Suprapubic skin (tissue), 4 donors: ENCODE measurements around the gene NOC4L.

ENCODE experiments used
- EP300 ChIP-seq: sonication (generic); formaldehyde crosslinking; IDR thresholded peaks from one replicate; pipeline ENCODE4 v1.6.1; 2017; ENCODE audit warnings: antibody characterized with exemption
- POLR2A ChIP-seq, 2 donors: fragments of 450-650 bp; IDR thresholded peaks; one replicate each; pipeline ENCODE4 v1.6.1; 2017; ENCODE audit warnings: antibody characterized with exemption in 2 of 2, mild to moderate bottlenecking in 2 of 2, moderate library complexity in 2 of 2
- POLR2AphosphoS5 ChIP-seq, 3 donors: sonication (generic); formaldehyde crosslinking; IDR thresholded peaks; one replicate each; pipeline ENCODE4 v1.6.1; 2017; ENCODE audit warnings: antibody characterized with exemption in 3 of 3
- TF ChIP-seq, protein P1 (sequence below), 2 donors: fragments of 200-600 bp in 1 of 2; fragments of 450-650 bp in 1 of 2; sonication (generic) in 1 of 2; IDR thresholded peaks; one replicate each; pipeline ENCODE4 v1.5.1; 2016 to 2019; ENCODE audit warnings: antibody characterized with exemption in 2 of 2, mild to moderate bottlenecking in 1 of 2, moderate library complexity in 1 of 2

DNA sequence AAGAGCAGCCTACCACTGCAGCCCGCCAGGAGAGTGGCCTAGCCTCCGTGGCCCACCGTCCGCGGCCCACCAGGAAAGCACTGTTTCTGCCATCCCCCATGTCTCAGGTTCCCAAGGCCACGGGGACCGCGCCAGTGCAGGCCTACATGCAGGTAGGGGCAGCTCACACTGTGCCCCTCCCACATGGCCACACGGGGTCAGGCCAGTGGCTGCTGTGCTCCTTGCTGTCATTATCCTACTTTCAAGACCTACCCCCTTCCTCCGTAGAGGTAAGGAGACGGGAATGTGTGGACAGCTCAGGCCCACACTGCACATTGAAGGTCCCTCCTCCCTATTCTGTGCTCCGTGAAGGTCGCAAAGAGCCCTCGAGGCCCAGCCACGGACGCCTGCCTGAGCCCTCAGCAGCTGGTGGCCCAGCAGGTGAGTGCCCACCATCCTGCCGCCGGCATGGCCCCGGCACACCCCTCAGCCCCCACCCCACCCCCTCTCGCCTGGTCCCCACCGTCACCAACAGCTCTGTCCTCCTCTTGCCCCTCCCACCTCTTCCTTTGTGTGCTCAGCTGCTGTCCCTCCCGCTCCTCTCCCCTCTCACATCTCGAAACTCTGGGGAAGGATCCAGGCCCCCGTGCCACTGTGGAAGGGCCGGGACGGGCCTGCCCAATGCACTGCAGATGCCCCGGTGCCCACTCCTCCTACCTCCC, 10.2 kb upstream of the NOC4L start:
- TF ChIP-seq POLR2A (IDR thresholded peaks at IDR 0.05): no peak
- TF ChIP-seq EP300: no peak
- TF ChIP-seq, protein P1, sequence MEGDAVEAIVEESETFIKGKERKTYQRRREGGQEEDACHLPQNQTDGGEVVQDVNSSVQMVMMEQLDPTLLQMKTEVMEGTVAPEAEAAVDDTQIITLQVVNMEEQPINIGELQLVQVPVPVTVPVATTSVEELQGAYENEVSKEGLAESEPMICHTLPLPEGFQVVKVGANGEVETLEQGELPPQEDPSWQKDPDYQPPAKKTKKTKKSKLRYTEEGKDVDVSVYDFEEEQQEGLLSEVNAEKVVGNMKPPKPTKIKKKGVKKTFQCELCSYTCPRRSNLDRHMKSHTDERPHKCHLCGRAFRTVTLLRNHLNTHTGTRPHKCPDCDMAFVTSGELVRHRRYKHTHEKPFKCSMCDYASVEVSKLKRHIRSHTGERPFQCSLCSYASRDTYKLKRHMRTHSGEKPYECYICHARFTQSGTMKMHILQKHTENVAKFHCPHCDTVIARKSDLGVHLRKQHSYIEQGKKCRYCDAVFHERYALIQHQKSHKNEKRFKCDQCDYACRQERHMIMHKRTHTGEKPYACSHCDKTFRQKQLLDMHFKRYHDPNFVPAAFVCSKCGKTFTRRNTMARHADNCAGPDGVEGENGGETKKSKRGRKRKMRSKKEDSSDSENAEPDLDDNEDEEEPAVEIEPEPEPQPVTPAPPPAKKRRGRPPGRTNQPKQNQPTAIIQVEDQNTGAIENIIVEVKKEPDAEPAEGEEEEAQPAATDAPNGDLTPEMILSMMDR (IDR thresholded peaks at IDR 0.05): no peak
- no peak for TF ChIP-seq POLR2AphosphoS5 (IDR thresholded peaks at IDR 0.05)
